ENCODE measurements around the gene ZNF526.

DNA sequence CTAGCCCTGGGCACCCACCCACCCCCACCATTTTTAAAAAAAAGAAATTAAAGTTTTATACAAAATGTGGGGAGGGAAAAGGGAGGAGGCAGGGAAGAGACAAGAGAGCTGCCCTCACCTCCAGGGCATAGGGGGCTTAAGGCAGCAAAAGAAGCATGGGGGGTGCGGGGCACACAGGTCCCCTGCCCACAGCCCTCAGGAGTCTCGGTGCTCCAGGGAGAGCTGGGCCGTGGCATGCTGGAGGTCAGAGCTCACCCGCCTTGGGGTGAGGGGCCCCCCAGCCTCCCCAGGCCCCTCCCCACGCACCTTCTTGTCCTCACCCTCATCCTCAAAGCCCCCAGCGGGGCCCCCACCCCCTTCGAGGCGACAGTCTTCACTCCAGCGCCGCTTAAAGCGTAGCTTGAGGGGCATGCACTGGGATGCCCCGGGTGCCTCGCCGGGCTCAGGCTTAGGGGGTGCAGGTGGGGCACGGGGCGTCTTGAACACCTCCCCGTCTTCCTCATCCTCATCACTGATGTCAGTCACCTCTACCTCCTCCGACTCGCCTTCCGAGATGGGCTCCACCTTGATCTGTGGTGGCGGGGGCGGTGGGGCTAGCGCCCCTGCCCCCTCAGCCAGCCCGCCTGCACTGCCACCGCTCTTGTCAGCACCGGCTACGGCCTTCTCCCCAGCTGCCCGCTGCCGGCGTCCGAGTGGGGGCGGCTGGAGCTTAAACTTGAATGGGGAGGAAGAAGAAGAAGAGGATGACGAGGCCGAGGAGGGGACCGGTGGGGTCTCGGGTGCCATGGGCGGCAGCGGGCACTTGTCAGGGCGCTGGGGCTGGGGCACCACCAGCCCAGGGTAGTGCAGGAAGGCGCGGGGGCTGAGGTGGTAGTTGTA, 28.4 kb downstream of the ZNF526 start:
- TF ChIP-seq JUND (IDR thresholded peaks at IDR 0.05): no peak
- TF ChIP-seq, protein P1, sequence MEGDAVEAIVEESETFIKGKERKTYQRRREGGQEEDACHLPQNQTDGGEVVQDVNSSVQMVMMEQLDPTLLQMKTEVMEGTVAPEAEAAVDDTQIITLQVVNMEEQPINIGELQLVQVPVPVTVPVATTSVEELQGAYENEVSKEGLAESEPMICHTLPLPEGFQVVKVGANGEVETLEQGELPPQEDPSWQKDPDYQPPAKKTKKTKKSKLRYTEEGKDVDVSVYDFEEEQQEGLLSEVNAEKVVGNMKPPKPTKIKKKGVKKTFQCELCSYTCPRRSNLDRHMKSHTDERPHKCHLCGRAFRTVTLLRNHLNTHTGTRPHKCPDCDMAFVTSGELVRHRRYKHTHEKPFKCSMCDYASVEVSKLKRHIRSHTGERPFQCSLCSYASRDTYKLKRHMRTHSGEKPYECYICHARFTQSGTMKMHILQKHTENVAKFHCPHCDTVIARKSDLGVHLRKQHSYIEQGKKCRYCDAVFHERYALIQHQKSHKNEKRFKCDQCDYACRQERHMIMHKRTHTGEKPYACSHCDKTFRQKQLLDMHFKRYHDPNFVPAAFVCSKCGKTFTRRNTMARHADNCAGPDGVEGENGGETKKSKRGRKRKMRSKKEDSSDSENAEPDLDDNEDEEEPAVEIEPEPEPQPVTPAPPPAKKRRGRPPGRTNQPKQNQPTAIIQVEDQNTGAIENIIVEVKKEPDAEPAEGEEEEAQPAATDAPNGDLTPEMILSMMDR (IDR thresholded peaks at IDR 0.05; ENCODE audit: low read depth, low read length, missing input control): no peak
- TF ChIP-seq FOXA1 (IDR thresholded peaks at IDR 0.05): no peak
- no peak for TF ChIP-seq REST (IDR thresholded peaks at IDR 0.05)
- no peak for TF ChIP-seq TAF1 (conservative IDR thresholded peaks at IDR 0.05)
- no peak for TF ChIP-seq SP1 (IDR thresholded peaks at IDR 0.05)
- TF ChIP-seq, protein P2, sequence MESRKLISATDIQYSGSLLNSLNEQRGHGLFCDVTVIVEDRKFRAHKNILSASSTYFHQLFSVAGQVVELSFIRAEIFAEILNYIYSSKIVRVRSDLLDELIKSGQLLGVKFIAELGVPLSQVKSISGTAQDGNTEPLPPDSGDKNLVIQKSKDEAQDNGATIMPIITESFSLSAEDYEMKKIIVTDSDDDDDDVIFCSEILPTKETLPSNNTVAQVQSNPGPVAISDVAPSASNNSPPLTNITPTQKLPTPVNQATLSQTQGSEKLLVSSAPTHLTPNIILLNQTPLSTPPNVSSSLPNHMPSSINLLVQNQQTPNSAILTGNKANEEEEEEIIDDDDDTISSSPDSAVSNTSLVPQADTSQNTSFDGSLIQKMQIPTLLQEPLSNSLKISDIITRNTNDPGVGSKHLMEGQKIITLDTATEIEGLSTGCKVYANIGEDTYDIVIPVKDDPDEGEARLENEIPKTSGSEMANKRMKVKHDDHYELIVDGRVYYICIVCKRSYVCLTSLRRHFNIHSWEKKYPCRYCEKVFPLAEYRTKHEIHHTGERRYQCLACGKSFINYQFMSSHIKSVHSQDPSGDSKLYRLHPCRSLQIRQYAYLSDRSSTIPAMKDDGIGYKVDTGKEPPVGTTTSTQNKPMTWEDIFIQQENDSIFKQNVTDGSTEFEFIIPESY (IDR thresholded peaks at IDR 0.05): no peak
